HTERT RPE-1 (cell line): ENCODE data around the gene TET2.

Experiments
- in situ Hi-C: fragments of 300-500 bp; cut with MboI; formaldehyde crosslinking; loops from 4 replicates; pipeline ENCODE4 v1.14.3; 2020; ENCODE audit warnings: low sequenced_read_pairs

The TET2 gene

GRCh38 chr4:105230287-105230686 lies 83.6 kb downstream of the TET2 start:
- in situ Hi-C loops: no loop called here

- in situ Hi-C loops: no loop called here
Observed at GRCh38 chr4:105232374-105232773, 85.7 kb downstream of the TET2 start.

GRCh38 chr4:105234582-105234981 lies 87.9 kb downstream of the TET2 start:
- in situ Hi-C loops: no loop called here

GRCh38 chr4:105236202-105236915 lies 89.7 kb downstream of the TET2 start:
- in situ Hi-C loops: no loop called here

GRCh38 chr4:105236916-105237311 lies 90.2 kb downstream of the TET2 start:
- in situ Hi-C loops: no loop called here

GRCh38 chr4:105240037-105240436 lies 93.4 kb downstream of the TET2 start:
- in situ Hi-C loops: no loop called here

- in situ Hi-C loops: no loop called here
Observed at GRCh38 chr4:105241451-105241850, 94.8 kb downstream of the TET2 start.

GRCh38 chr4:105243446-105243845 lies 96.8 kb downstream of the TET2 start:
- in situ Hi-C loops: no loop called here

GRCh38 chr4:105246712-105247111 lies 100.0 kb downstream of the TET2 start:
- in situ Hi-C loops: no loop called here

GRCh38 chr4:105248613-105249012 lies 101.9 kb downstream of the TET2 start:
- in situ Hi-C loops: no loop called here

- in situ Hi-C loops: no loop called here
Observed at GRCh38 chr4:105257817-105258495, 111.3 kb downstream of the TET2 start.

GRCh38 chr4:105265689-105266088 lies 119.0 kb downstream of the TET2 start:
- in situ Hi-C loops: no loop called here

- in situ Hi-C loops: no loop called here
Observed at GRCh38 chr4:105267280-105267679, 120.6 kb downstream of the TET2 start.

- in situ Hi-C loops: no loop called here
Observed at GRCh38 chr4:105272002-105272401, 125.3 kb downstream of the TET2 start.

- in situ Hi-C loops: no loop called here
Observed at GRCh38 chr4:105273230-105273629, 126.6 kb downstream of the TET2 start.

GRCh38 chr4:105274090-105274489 lies 127.4 kb downstream of the TET2 start:
- in situ Hi-C loops: no loop called here

- in situ Hi-C loops: no loop called here
Observed at GRCh38 chr4:105274504-105274903, 127.8 kb downstream of the TET2 start.

GRCh38 chr4:105276361-105277104 lies 129.9 kb downstream of the TET2 start:
- in situ Hi-C loops: no loop called here

GRCh38 chr4:105277702-105278101 lies 131.0 kb downstream of the TET2 start:
- in situ Hi-C loops: no loop called here

GRCh38 chr4:105279314-105279713 lies 132.6 kb downstream of the TET2 start:
- in situ Hi-C loops: no loop called here

- in situ Hi-C loops: no loop called here
Observed at GRCh38 chr4:105280338-105281123, 133.9 kb downstream of the TET2 start.
